GM06990 (cell line): Measurements from ENCODE around the gene NCOA5.

Source experiments
- DNase-seq: peaks from one replicate; pipeline ENCODE4 v3.0.0-alpha.2; 2011; ENCODE audit not compliant: insufficient read length; ENCODE audit errors: extremely low read depth
- H3K27me3 ChIP-seq: replicated peaks from 2 replicates; pipeline ENCODE4 v1.6.0; 2011; ENCODE audit warnings: low read length; ENCODE audit not compliant: control insufficient read depth, insufficient read depth
- H3K36me3 ChIP-seq: 2 replicates; pipeline ENCODE4 v1.5.1; 2011; ENCODE audit warnings: low read length; ENCODE audit not compliant: control insufficient read depth, insufficient read depth
- H3K4me3 ChIP-seq: replicated peaks from 2 replicates; pipeline ENCODE4 v1.5.1; 2011; ENCODE audit warnings: low read depth, mild to moderate bottlenecking, control low read depth, low read length
- CTCF ChIP-seq: IDR thresholded peaks from 2 replicates; pipeline ENCODE4 v1.5.1; 2011; ENCODE audit warnings: low read length, control low read depth, mild to moderate bottlenecking, inconsistent platforms; ENCODE audit not compliant: insufficient read depth, poor library complexity, severe bottlenecking

The NCOA5 gene

GRCh38 chr20:46020555-46020954 lies 69.2 kb downstream of the NCOA5 start:
- Histone ChIP-seq H3K36me3 (no peaks in the 10 kb centered on the region), H3K4me3 (no peak overlapping the region), H3K27me3 (no peaks in the 10 kb centered on the region)
- no peak for TF ChIP-seq CTCF
- no peak for DNase-seq

- no peak for TF ChIP-seq CTCF
- H3K27me3 ChIP-seq: no peaks in the 10 kb centered on the region
- no peak for DNase-seq
- no peaks in the 10 kb centered on the region for H3K36me3 ChIP-seq
- H3K4me3 ChIP-seq: no peak overlapping the region
These were observed 71.2 kb downstream of the NCOA5 start for GRCh38 chr20:46018611-46019010.

- H3K4me3 ChIP-seq: no peak overlapping the region
- TF ChIP-seq CTCF: no peak
- no peaks in the 10 kb centered on the region for H3K27me3 ChIP-seq
- H3K36me3 ChIP-seq: no peaks in the 10 kb centered on the region
- DNase-seq: no peak
These were observed 71.7 kb downstream of the NCOA5 start for GRCh38 chr20:46018112-46018511.

GRCh38 chr20:46017272-46017671 lies 72.5 kb downstream of the NCOA5 start:
- DNase-seq: no peak
- H3K27me3 ChIP-seq: no peaks in the 10 kb centered on the region; the same call in 1 of the 2 replicates
- H3K4me3 ChIP-seq: no peak overlapping the region
- H3K36me3 ChIP-seq: no peaks in the 10 kb centered on the region
- TF ChIP-seq CTCF: no peak

GRCh38 chr20:46014517-46015396 lies 75.0 kb downstream of the NCOA5 start:
- TF ChIP-seq CTCF: no peak
- DNase-seq: no peak
- no peaks in the 10 kb centered on the region for H3K36me3 ChIP-seq
- no peaks in the 10 kb centered on the region; the same call in 1 of the 2 replicates for H3K27me3 ChIP-seq
- no peak overlapping the region for H3K4me3 ChIP-seq
